ENCODE measurements around the gene CIDEC. TPM values are rescaled to one million over a fixed set of nuclear protein-coding genes. Genes with fewer than 3 reads are reported as not detected.
"Not testable (repeated sequence)": the region's sequence is repeated elsewhere in the genome, so short reads cannot be mapped to it uniquely, and the experiment has no call there.

CIDEC gene
- polyA plus RNA-seq, 3 donors, result 128 to 1,587 (median 499) TPM

DNA sequence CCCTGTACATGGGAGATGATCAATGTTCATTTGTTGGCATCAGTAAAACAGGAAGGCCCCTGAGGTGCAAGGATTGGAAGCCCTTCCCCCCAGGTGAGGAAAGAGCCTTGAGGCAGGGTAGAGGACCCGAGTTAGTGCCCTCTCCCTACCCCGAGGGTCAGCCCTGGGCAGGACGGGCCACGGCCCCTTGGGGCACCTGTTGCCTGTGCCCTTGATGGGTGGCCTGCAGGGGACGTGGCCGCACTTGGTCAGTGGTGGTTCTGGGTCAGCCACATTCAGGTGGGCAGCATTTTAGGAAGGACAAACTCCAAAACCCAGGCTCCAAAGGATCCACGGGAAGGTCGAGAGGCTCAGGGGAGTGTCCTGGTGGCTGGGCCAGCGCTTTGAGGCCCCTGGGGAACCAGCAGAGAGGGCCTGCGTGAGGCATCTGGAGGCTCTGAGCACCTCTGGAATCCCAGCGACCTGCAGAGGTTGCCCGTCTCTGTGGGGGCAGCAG, 20.5 kb downstream of the CIDEC start:
- H3K27ac ChIP-seq (ENCODE audit: low read depth, low read length), result no peak overlapping the region
- 83 to 91% (median 89%) methylated on average over 12 of the region's 12 CpGs for WGBS, 3 donors

GRCh38 chr3:9855594-9855993, 24.5 kb downstream of the CIDEC start:
- H3K27ac ChIP-seq (ENCODE audit: low read depth, low read length), result no peak overlapping the region
- WGBS, 3 donors, result 93 to 97% (median 97%) methylated on average over 3 of the region's 3 CpGs

DNA sequence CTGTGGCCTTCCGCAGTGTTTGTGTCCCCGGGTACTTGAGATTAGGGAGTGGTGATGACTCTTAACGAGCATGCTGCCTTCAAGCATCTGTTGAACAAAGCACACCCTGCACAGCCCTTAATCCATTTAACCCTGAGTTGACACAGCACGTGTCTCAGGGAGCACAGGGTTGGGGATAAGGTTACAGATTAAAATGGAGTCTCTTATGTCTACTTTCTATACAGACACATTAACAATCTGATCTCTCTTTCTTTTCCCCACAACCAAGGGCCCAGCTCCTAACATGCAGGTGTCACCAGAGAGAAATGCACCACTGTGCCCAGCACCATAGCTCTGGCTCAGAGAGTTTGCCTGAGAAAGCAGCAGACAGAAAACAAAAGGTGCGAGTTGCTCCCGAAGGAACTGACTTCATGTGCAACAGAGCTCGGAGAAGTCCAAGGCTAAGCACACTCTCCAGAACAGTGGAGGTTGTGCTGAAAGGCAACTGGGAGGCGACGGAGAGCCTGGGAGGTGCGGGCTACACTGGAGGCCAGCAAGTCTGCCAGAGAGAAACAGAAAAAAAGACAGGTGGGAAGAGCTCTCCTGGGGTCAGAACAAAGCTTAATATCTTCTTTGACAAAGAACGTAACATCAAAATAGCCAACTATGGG, 25.6 kb downstream of the CIDEC start:
- not testable (repeated sequence) for H3K27ac ChIP-seq (ENCODE audit: low read depth, low read length)
- WGBS, 3 donors, result 60 to 88% (median 82%) methylated on average over 10 to 11 of the region's 11 CpGs

- H3K27ac ChIP-seq (ENCODE audit: low read depth, low read length), result no peak overlapping the region
- WGBS, 3 donors, result 88 to 95% (median 90%) methylated on average over 6 of the region's 6 CpGs
Observed at GRCh38 chr3:9852528-9852927, 27.5 kb downstream of the CIDEC start.

DNA sequence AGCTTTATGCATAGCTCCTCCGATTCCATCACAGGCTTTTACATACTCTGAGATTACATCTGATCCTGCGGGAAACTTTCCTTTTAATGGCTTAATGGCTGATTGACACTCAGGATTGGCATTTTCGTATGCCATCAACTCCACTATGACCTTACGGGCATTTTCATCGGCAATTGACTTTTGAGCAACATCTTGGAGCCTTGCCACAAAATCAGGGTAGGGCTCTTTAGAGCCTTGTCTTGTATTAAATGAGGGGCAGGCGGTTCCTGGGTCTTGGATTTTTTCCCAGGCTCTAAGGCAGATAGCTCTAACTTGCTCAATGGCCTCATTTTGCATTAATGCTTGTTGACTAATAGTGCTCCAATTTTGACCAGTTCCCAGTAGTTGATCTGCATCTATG, 28.1 kb downstream of the CIDEC start:
- not testable (repeated sequence) for H3K27ac ChIP-seq (ENCODE audit: low read depth, low read length)
- 55 to 68% (median 64%) methylated on average over 6 of the region's 6 CpGs for WGBS, 3 donors

DNA sequence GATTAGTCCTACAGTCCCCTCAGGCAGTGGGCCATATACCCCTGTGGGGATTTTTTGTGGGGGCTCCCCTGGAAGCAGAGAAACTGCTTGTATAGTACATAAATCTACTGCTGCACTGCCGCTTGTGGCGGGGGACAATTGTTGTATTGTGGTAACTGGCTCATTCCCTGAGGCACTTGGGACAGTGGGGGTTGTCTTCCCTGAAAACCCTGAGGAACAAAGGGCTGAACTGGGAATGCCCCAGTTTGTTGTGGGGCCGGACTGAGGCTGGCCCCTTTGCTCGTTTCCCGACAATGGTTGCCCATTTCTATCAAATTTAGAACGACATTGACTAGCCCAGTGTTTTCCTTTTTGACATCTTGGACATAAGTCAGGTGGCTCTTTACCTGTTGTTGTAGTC, 28.7 kb downstream of the CIDEC start:
- H3K27ac ChIP-seq (ENCODE audit: low read depth, low read length), result not testable (repeated sequence)
- 87 to 97% (median 93%) methylated on average over 6 of the region's 6 CpGs for WGBS, 3 donors

DNA sequence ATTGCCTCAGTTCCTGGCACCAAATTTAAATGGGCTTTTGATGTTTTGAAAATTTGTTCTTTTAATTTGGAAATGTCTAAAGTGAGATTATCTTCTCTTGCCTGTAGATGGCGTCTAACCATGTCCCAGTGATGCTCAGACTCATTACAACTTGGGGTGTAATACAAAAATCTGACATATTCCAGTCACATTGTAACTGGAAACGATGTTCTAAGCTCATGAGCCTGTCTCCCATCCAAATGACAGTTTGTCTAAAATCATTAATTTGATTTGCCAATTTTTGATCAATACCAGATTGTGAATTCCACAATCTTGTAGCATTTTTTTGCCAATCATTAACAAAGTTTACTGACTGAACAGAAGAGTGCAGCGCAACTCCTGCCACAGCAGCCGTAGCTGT, 31.2 kb downstream of the CIDEC start:
- not testable (repeated sequence) for H3K27ac ChIP-seq (ENCODE audit: low read depth, low read length)
- 23 to 45% (median 33%) methylated on average over 4 of the region's 4 CpGs for WGBS, 3 donors

GRCh38 chr3:9847870-9848269, 32.2 kb downstream of the CIDEC start:
- WGBS, 3 donors, result 60 to 69% (median 64%) methylated on average over 3 to 9 of the region's 9 CpGs
- not testable (repeated sequence) for H3K27ac ChIP-seq (ENCODE audit: low read depth, low read length)

GRCh38 chr3:9846931-9847488, 33.0 kb downstream of the CIDEC start:
- 92 to 96% (median 94%) methylated on average over 6 of the region's 6 CpGs for WGBS, 3 donors
- no peak overlapping the region for H3K27ac ChIP-seq (ENCODE audit: low read depth, low read length)

DNA sequence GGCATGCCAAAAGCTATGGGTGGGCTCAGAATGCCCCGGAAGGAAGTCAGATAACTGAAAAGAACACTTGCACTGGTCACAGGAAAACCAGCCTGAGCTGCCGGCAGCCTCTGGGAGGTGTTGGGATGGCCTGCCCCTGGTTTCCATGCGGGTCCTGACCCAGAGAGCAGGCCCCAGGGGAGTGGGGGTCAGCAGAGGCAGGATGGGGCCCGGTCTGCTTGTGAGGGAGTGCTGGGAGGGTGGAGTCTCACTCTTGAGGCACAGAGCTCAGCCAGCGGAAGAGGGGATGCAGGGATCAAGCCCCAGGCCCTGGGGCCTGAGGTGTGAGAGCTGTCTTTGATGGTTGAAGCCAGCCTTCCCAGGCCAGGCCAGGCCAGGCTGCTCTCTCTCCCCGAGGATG, 33.8 kb downstream of the CIDEC start:
- no peak overlapping the region for H3K27ac ChIP-seq (ENCODE audit: low read depth, low read length)
- WGBS, 3 donors, result 55 to 72% (median 58%) methylated on average over 6 of the region's 6 CpGs

GRCh38 chr3:9843715-9844438, 36.2 kb downstream of the CIDEC start, which contains the start of gene RPUSD3:
TSS of gene RPUSD3 (minus strand) at chr3:9844008. CDS start at chr3:9843990, 18 bp downstream.
- no peak within 1 kb of the TSS for H3K27ac ChIP-seq (ENCODE audit: low read depth, low read length)
- 1% methylated on average over 42 of the region's 42 CpGs for WGBS, 3 donors

DNA sequence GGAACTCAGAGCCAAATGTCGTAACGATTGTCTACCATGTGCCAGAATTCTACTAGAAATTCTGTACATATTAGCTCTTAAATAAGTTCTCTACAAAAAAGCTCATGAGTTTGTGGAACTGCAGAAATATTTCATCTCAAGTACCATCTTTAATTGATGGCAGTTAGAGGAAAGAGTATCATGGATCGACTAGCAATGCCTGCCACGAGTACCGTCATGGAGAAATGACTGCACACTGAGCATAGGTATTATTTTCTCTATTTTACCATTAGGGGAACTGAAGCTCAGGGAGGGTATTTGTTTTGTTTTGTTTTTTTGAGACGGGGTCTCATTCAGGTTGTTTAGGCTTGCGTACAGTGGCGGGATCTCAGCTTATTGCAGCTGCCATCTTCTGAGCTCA, 39.0 kb downstream of the CIDEC start:
- H3K27ac ChIP-seq (ENCODE audit: low read depth, low read length), result no peak overlapping the region
- 74 to 85% (median 78%) methylated on average over 8 of the region's 8 CpGs for WGBS, 3 donors

GRCh38 chr3:9838856-9839255, 41.2 kb downstream of the CIDEC start:
- H3K27ac ChIP-seq (ENCODE audit: low read depth, low read length), result no peak overlapping the region
- 69 to 84% (median 80%) methylated on average over 4 of the region's 4 CpGs for whole genome bisulfite sequencing, 3 donors

DNA sequence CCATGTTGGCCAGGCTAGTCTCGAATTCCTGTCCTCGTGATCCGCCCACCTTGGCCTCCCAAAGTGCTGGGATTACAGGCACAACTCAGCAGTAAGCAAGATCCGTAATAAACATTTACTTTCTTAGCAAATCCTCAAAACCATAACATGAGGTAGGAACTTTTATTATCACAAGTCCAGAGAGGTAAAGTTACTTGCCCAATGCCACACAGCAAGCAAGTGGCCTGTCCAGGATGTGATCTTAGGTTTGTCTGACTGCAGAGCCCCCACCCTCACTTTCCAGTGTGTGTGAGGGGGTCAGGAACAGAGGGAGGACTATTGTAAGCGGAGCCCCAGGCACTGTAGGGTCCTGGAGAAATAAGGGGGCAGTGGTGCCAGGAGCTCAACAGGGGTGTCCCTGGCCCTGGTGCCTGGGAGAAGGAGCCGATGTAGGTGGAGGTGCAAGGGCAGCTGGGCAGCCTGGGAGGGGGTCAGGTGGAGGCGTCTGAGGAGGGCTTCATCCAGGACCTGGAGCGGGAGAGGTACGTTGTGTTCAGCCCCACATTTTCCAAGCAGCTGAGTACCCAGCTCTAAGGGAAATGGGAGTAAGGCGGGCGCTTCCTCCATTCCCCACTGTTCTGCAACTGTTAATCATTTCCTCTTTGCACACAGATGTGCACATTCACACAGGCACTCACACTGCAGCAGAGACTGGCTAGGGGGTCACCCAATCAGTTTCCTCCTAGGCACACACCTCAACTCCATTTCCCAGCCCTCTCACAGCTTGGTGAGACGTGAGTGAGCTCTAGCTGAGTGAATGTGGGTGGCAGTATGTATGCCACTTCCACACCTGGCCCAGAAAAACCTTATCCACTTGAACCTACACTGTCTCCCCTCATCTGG, 42.1 kb downstream of the CIDEC start:
- 62 to 73% (median 69%) methylated on average over 12 of the region's 12 CpGs for WGBS, 3 donors
- no peak overlapping the region for H3K27ac ChIP-seq (ENCODE audit: low read depth, low read length)

GRCh38 chr3:9834520-9835380, 45.3 kb downstream of the CIDEC start:
- H3K27ac ChIP-seq (ENCODE audit: low read depth, low read length), result no peak overlapping the region
- 73 to 85% (median 84%) methylated on average over 17 to 18 of the region's 18 CpGs for WGBS, 3 donors

DNA sequence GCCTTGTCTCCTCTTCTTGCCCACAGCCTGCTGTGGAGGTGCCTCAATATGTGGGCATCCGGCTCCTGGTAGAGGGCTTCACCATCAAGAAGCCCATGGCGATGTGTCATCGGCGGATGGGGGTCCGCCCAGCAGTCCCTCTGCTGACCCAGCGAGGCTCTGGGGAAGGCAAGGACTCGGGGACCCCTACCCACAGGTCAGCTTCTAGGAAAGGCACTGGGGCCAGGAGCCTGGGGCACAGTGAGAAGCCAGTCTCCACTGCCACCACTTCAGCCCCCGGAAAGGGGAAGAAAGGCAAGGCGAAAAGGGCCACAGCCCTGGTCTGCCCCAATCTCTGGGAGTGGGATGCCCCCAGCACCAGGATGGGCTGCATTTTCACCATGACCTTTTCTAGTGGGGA, 47.0 kb downstream of the CIDEC start:
- 90 to 99% (median 95%) methylated on average over 9 of the region's 9 CpGs for WGBS, 3 donors

GRCh38 chr3:9831253-9831652, 48.8 kb downstream of the CIDEC start:
- 91 to 97% (median 96%) methylated on average over 3 of the region's 3 CpGs for WGBS, 3 donors

More for the DNA sequence above, 47.0 kb downstream of the CIDEC start:
- no peak overlapping the region for H3K27ac ChIP-seq (ENCODE audit: low read depth, low read length)

More at GRCh38 chr3:9831253-9831652, 48.8 kb downstream of the CIDEC start:
- no peak overlapping the region for H3K27ac ChIP-seq (ENCODE audit: low read depth, low read length)
